ENCODE measurements around the gene DLX6.

DNA sequence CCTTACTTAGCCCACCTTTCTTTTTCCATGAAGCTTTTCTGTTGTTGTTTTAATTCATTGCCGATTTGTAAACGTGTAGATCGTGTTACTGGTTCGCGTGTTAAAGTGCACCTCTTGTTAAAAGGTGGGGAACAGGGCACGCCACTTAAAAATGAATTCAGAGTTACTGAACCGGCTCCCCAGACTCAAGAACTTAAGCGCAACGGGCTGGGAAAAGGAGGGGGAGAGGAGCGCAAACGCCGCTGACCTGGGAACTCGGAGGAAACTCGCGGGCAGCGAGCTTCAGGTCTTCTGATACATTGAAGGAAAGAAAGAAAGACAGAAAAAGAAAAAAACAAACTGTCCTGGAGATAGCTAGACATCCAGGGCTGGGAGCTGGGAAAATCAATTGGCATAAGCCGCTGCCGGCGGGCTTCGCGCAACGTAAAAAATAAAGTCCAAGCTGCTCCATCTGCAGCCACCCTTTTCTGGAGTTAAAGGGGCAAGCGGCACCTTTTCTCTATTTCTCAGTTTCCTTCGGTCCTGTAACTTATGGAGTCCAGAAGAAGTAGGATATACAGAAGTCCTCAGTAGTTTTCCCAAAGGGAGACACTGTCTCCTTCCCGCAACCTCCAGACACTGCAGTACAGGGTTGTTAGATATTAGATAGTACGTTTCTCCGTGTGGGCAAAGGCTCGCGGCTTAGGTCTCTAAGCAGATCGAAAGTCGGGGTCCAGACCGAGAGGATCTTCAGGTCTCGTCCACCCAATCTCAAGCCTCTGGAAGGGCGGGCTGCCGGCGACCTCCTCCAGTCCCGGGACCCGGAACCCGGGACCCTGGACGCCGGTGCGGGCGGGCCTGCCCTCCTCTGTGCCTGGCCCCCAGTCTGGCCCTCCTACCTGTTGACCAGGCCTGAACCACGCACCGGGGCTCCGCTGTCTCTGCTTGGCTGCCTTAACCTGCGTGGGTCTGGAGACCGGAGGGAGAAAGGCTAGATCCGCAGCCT, 1.8 kb upstream of the DLX6 start:
- no peak for TF ChIP-seq CTCF (IDR thresholded peaks at IDR 0.05)
- TF ChIP-seq ZFX (IDR thresholded peaks at IDR 0.05; ENCODE audit: borderline replicate concordance): no peak
